Loucy (cell line): ENCODE measurements around the gene APPL1.

Source experiments
- EZH2phosphoT487 ChIP-seq: fragments of 200-600 bp; IDR thresholded peaks from 2 replicates; pipeline ENCODE4 v1.6.1; 2018; ENCODE audit warnings: antibody characterized with exemption, mild to moderate bottlenecking, moderate library complexity, borderline replicate concordance
- TF ChIP-seq, protein P1 (sequence below): fragments of 200-600 bp; sonication (generic); conservative IDR thresholded peaks from 2 replicates; pipeline ENCODE4 v1.5.1; 2014; ENCODE audit warnings: mild to moderate bottlenecking, antibody characterized with exemption, low read length

DNA sequence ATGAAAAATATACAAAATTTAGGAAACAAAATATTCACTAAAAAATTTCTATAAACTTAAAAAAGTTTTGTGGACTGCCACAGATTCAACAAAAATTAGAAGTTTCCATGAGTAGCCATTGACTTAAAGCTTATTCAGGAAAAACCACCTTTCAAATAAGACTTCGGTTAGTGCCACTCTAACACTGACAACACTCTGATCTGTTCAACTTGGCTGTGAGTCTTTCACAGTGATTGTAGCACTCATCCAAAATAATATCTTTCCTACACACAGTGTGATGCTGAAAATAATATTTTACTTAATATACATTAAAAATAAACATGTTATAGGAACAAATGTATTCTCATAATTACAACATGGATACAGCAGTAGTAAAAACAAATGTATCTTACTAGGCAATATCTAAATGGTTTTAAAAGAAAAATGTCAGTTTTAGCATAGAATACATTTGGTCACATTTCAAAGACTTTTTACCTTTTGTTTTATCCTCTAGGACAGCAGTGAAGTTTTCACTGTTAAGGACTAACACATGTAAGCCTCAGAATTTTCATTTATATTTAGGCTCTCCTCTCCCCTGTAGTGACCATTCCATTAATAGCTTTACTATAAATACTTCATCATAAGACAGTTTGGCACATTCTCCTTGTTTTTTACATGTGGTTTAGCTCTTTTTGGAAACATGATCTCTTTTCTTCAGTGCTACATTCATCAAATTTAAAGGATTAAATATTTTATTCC is 64.8 kb downstream of the APPL1 start, which contains the start of gene ASB14:
- TF ChIP-seq, protein P1, sequence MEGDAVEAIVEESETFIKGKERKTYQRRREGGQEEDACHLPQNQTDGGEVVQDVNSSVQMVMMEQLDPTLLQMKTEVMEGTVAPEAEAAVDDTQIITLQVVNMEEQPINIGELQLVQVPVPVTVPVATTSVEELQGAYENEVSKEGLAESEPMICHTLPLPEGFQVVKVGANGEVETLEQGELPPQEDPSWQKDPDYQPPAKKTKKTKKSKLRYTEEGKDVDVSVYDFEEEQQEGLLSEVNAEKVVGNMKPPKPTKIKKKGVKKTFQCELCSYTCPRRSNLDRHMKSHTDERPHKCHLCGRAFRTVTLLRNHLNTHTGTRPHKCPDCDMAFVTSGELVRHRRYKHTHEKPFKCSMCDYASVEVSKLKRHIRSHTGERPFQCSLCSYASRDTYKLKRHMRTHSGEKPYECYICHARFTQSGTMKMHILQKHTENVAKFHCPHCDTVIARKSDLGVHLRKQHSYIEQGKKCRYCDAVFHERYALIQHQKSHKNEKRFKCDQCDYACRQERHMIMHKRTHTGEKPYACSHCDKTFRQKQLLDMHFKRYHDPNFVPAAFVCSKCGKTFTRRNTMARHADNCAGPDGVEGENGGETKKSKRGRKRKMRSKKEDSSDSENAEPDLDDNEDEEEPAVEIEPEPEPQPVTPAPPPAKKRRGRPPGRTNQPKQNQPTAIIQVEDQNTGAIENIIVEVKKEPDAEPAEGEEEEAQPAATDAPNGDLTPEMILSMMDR, result no peak
- no peak for TF ChIP-seq EZH2phosphoT487
